IMR-90 (cell line): ENCODE results near the gene MT1A. TPM values are rescaled to one million over a fixed set of nuclear protein-coding genes. Genes with fewer than 3 reads are reported as not detected.

ENCODE experiments used
- ATAC-seq: fragments of 200-7000 bp; cut with Tn5 transposase; 2 replicates; pipeline ENCODE4 v1.9.1; 2020; ENCODE audit warnings: low read depth, mild to moderate bottlenecking, moderate library complexity
- BruUV-seq: library from RNA; stranded (reverse); fragments of 400-500 nt; replicated peaks from 2 replicates; lab custom pipeline; 2021; lab: Mats Ljungman, UMichigan
- CTCF ChIA-PET: fragments of 300-600 bp; formaldehyde crosslinking; extraction: SDS; loops from one replicate; lab custom pipeline; 2021; ENCODE audit warnings: antibody characterized with exemption; lab: Yijun Ruan, JAX
- POLR2A ChIA-PET: fragments of 300-600 bp; sonication (Branson Sonifier 250); formaldehyde crosslinking; loops from one replicate; lab custom pipeline; 2022; ENCODE audit warnings: antibody characterized with exemption; ENCODE audit not compliant: unreplicated experiment; lab: Charles Lee
- DNase-seq: peaks from one replicate; pipeline ENCODE4 v3.0.0; 2013
- H2AFZ ChIP-seq: replicated peaks from 2 replicates; pipeline ENCODE3; 2013; ENCODE audit warnings: low read length, mild to moderate bottlenecking; ENCODE audit not compliant: poor library complexity
- H2AK5ac ChIP-seq: 2 replicates; pipeline ENCODE4 v1.6.1; 2013; ENCODE audit warnings: low read depth, low read length, inconsistent platforms
- H2AK9ac ChIP-seq: replicated peaks from 2 replicates; pipeline ENCODE3; 2013; ENCODE audit warnings: mild to moderate bottlenecking, low read depth, low read length, moderate library complexity; ENCODE audit not compliant: poor library complexity
- H2BK120ac ChIP-seq: 2 replicates; pipeline ENCODE4 v1.6.1; 2013; ENCODE audit warnings: low read depth, low read length, inconsistent platforms
- H2BK15ac ChIP-seq: 3 replicates; pipeline ENCODE4 v1.6.1; 2013; ENCODE audit warnings: low read depth, low read length, inconsistent platforms
- H2BK20ac ChIP-seq: 2 replicates; pipeline ENCODE4 v1.6.1; 2013; ENCODE audit warnings: low read depth, mild to moderate bottlenecking, inconsistent platforms, low read length, moderate library complexity
- H2BK5ac ChIP-seq: 2 replicates; pipeline ENCODE4 v1.6.1; 2013; ENCODE audit warnings: mild to moderate bottlenecking, low read depth, low read length, inconsistent platforms; ENCODE audit not compliant: poor library complexity, severe bottlenecking
- H3K14ac ChIP-seq: replicated peaks from 2 replicates; pipeline ENCODE4 v1.6.1; 2013; ENCODE audit warnings: low read depth, low read length, inconsistent platforms
- H3K18ac ChIP-seq: 2 replicates; pipeline ENCODE4 v1.6.1; 2013; ENCODE audit warnings: low read depth, low read length, control low read depth
- H3K23ac ChIP-seq: 2 replicates; pipeline ENCODE4 v1.6.1; 2013; ENCODE audit warnings: low read depth, low read length, inconsistent platforms
- H3K27ac ChIP-seq: 2 replicates; pipeline ENCODE4 v1.5.1; 2013; ENCODE audit warnings: mild to moderate bottlenecking, control low read depth, low read length; ENCODE audit not compliant: insufficient read depth
- H3K27me3 ChIP-seq: 2 replicates; pipeline ENCODE4 v1.6.1; 2013; ENCODE audit warnings: low read length; ENCODE audit not compliant: control insufficient read depth, insufficient read depth
- H3K36me3 ChIP-seq: 2 replicates; pipeline ENCODE4 v1.6.1; 2013; ENCODE audit warnings: low read length, mixed read lengths; ENCODE audit not compliant: control insufficient read depth, insufficient read depth
- H3K4ac ChIP-seq: 2 replicates; pipeline ENCODE4 v1.6.1; 2013; ENCODE audit warnings: low read depth, low read length, inconsistent platforms
- H3K4me1 ChIP-seq: 2 replicates; pipeline ENCODE4 v1.6.1; 2013; ENCODE audit warnings: low read length, mixed read lengths; ENCODE audit not compliant: control insufficient read depth, insufficient read depth
- H3K4me2 ChIP-seq: 2 replicates; pipeline ENCODE4 v1.6.1; 2013; ENCODE audit warnings: low read depth, mild to moderate bottlenecking, control low read depth, low read length, moderate library complexity
- H3K4me3 ChIP-seq: 2 replicates; pipeline ENCODE4 v1.5.1; 2013; ENCODE audit warnings: low read depth, mild to moderate bottlenecking, control low read depth, low read length, moderate library complexity; ENCODE audit not compliant: insufficient read depth
- H3K56ac ChIP-seq: 2 replicates; pipeline ENCODE4 v1.6.1; 2013; ENCODE audit warnings: low read length, inconsistent platforms; ENCODE audit not compliant: insufficient read depth; ENCODE audit errors: extremely low read depth
- H3K79me1 ChIP-seq, 2 experiments: 2 replicates each; pipeline ENCODE4 v1.6.1; 2013; ENCODE audit warnings: low read length in 2 of 2, inconsistent platforms in 1 of 2, low read depth in 1 of 2
- H3K9ac ChIP-seq: 2 replicates; pipeline ENCODE4 v1.6.1; 2013; ENCODE audit warnings: low read depth, low read length, control low read depth
- H3K9me1 ChIP-seq: 2 replicates; pipeline ENCODE4 v1.6.1; 2013; ENCODE audit warnings: low read length, inconsistent platforms; ENCODE audit not compliant: insufficient read depth
- H3K9me3 ChIP-seq: 2 replicates; pipeline ENCODE4 v1.6.1; 2013; ENCODE audit warnings: low read length; ENCODE audit not compliant: control insufficient read depth, insufficient read depth
- H4K20me1 ChIP-seq: 2 replicates; pipeline ENCODE4 v1.6.1; 2013; ENCODE audit warnings: low read length, inconsistent platforms; ENCODE audit not compliant: insufficient read depth
- H4K5ac ChIP-seq: 2 replicates; pipeline ENCODE4 v1.6.1; 2013; ENCODE audit warnings: mild to moderate bottlenecking, low read depth, low read length, control low read depth
- H4K8ac ChIP-seq, 2 experiments: 2 replicates each; pipeline ENCODE4 v1.6.1; 2013; ENCODE audit warnings: low read depth in 2 of 2, low read length in 2 of 2, control low read depth in 1 of 2, inconsistent platforms in 1 of 2
- H4K91ac ChIP-seq: 2 replicates; pipeline ENCODE4 v1.6.1; 2013; ENCODE audit warnings: low read depth, low read length, inconsistent platforms; ENCODE audit not compliant: insufficient read depth
- CHD1 ChIP-seq: IDR thresholded peaks from 2 replicates; pipeline ENCODE4 v1.6.1; 2012; ENCODE audit warnings: low read depth, low read length, improper control_type of control experiment
- FOS ChIP-seq: fragments of 150-350 bp; IDR thresholded peaks from 2 replicates; pipeline ENCODE4 v1.6.1; 2016; ENCODE audit warnings: low read depth, low read length
- RAD21 ChIP-seq: IDR thresholded peaks from 2 replicates; pipeline ENCODE4 v1.6.1; 2012; ENCODE audit warnings: low read length, improper control_type of control experiment
- WGBS, 2 experiments: methylation state at CpG; one replicate each; pipeline versions ENCODE4 v1.1.5 to v1.1.7; 2013; ENCODE audit warnings: missing lambda C conversion rate in 2 of 2; ENCODE audit not compliant: insufficient read length in 1 of 2; ENCODE audit errors: extremely low coverage in 2 of 2; 5-methylcytosine and 5-hydroxymethylcytosine counted together
- dilution Hi-C: fragments of 300-500 bp; cut with HindIII; formaldehyde crosslinking; loops from one replicate; pipeline ENCODE4 v1.14.3; 2018; ENCODE audit warnings: low sequenced_read_pairs; ENCODE audit not compliant: unreplicated experiment
- in situ Hi-C: fragments of 300-500 bp; cut with MboI; formaldehyde crosslinking; loops from 3 replicates; pipeline ENCODE4 v1.14.3; 2019; ENCODE audit warnings: low sequenced_read_pairs, inconsistent platforms, mixed read lengths
- intact Hi-C: fragments of 100-400 bp; cut with micrococcal nuclease; formaldehyde crosslinking; loops from 2 replicates; pipeline ENCODE4 v1.10.0; 2022
- polyA plus RNA-seq, 3 experiments: library from polyadenylated mRNA; depleted of rRNA; stranded (reverse); fragments of >200 nt; gene quantifications; 2 replicates each; pipeline ENCODE4 v1.2.3, GENCODE V29; 2012; ENCODE audit warnings: low replicate concordance in 1 of 3
- total RNA-seq: library from RNA; depleted of rRNA; stranded (reverse); fragments of >200 nt; gene quantifications from 2 replicates; pipeline ENCODE4 v1.2.3, GENCODE V29; 2012

The MT1A gene
- total and polyA plus RNA-seq, 2 of the 4 experiments (the other 2 are of a cell fraction) = 1.6 TPM; not detected in 1

GRCh38 chr16:56608876-56609462 lies 29.5 kb upstream of the MT1A start:
- H2BK15ac ChIP-seq = peak overlapping the region; percentile 63; the same call in 2 of the 3 replicates
- peak overlapping the region; percentile 83 for H4K91ac ChIP-seq
- H4K5ac ChIP-seq = peak overlapping the region; percentile 6; the same call in 1 of the 2 replicates
- H3K4me2 ChIP-seq = peak overlapping the region; percentile 78
- peak overlapping the region; percentile 78 for H3K56ac ChIP-seq
- ChIA-PET CTCF (no interaction called here), POLR2A (interaction anchor here (0.5 to 2.5 kb wide), 2 partner anchors 17 to 117 kb away, joined by 4 to 37 read pairs; partner anchors contain the start of gene MT1E)
- peak overlapping the region; percentile 50 for H2AK5ac ChIP-seq
- H2BK5ac ChIP-seq = peak overlapping the region; percentile 98
- no peak overlapping the region; the same call in 1 of the 2 replicates for H2BK20ac ChIP-seq
- H3K4ac ChIP-seq = peak overlapping the region; percentile 92
- H3K27me3 ChIP-seq = no peaks in the 10 kb centered on the region
- peaks cover 22% of the 10 kb centered on the region for H3K9me1 ChIP-seq
- peak overlapping the region; percentile 38 for H2AFZ ChIP-seq
- DNase-seq (no peak), ATAC-seq (no peak)
- peak overlapping the region; percentile 36 to 81 for H4K8ac ChIP-seq
- H3K79me1 ChIP-seq = peaks cover 2 to 50% of the 10 kb centered on the region in 2 experiments; a peak in 3 of 4 replicates
- H3K36me3 ChIP-seq = no peaks in the 10 kb centered on the region
- H2AK9ac ChIP-seq = peak overlapping the region; percentile 83
- intact Hi-C loops (loop anchor here (2.0 to 10.0 kb wide), 4 partner anchors 18 to 254 kb away; partner anchors contain the start of gene MT1X), in situ Hi-C loops (no loop called here), dilution Hi-C loops (no loop called here)
- H3K9ac ChIP-seq = peak overlapping the region; percentile 65
- WGBS, 2 experiments = 0% methylated on average over 5 of the region's 21 CpGs; no CpG with 5 or more reads in 1 of the 2 experiments
- peak overlapping the region; percentile 63 for H3K27ac ChIP-seq
- H2BK120ac ChIP-seq = peak overlapping the region; percentile 92; the same call in 1 of the 2 replicates
- peak overlapping the region; percentile 98 for H3K23ac ChIP-seq
- peak overlapping the region; percentile 82 for H3K14ac ChIP-seq
- TF ChIP-seq FOS (no peak), RAD21 (no peak), CHD1 (peak; percentile 100)
- no peaks in the 10 kb centered on the region for H3K9me3 ChIP-seq
- H3K4me1 ChIP-seq = peaks cover 30% of the 10 kb centered on the region
- H3K18ac ChIP-seq = peak overlapping the region; percentile 40; the same call in 1 of the 2 replicates
- TSS peak; percentile 100 for BruUV-seq
- H4K20me1 ChIP-seq = peaks cover 11% of the 10 kb centered on the region
- peak overlapping the region; percentile 72 for H3K4me3 ChIP-seq
